GM19455 (cell line): ENCODE measurements around the gene HELZ2.

Experiments
- ATAC-seq: cut with Tn5 transposase; IDR thresholded peaks from one replicate; pipeline ENCODE4 v1.9.1; 2021; ENCODE audit not compliant: unreplicated experiment

Gene HELZ2

DNA sequence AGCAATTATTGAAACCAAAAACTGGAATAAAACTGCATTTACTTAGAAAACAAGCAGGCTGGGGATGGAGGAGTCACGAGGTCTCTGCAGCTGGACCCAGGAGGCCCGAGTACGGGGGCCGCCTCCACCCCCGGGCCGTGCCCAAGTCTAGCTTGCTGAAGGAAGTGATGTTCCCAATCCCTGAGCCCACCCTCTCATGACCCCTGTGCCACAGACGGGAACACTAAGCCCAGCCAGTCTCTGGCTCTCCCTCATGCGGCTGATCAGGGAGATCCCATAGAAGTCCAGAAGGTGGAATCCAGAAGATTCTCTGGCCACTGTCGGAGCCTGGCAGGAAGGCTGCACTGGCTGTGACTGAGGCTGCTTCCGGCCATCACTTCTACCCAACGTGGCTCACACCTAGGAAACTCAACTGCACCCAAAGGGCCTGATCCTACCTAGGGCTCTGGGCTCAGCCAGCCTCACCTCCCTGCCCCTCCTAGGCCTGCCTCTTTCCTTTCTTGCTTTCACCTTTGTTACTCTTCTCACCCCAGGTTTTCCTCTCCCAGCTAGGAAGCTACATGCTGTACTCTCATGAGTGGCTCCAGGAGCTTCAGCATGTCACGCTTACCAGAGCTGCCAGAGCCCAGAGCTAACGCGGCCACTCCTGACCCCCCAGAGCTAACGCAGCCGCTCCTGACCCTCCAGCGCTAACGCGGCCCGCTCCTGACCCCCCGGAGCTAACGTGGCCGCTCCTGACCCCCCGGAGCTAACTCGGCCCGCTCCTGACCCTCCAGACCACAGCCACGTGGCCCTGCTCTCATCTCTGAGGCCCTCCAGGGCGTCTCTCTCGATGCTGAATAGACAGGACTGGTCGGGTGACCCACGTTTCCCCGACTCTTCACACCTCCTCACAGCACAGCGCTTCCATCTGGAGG is 24.7 kb upstream of the HELZ2 start:
- ATAC-seq = no peak

GRCh38 chr20:63597651-63598478 is 23.8 kb upstream of the HELZ2 start:
- ATAC-seq = no peak

DNA sequence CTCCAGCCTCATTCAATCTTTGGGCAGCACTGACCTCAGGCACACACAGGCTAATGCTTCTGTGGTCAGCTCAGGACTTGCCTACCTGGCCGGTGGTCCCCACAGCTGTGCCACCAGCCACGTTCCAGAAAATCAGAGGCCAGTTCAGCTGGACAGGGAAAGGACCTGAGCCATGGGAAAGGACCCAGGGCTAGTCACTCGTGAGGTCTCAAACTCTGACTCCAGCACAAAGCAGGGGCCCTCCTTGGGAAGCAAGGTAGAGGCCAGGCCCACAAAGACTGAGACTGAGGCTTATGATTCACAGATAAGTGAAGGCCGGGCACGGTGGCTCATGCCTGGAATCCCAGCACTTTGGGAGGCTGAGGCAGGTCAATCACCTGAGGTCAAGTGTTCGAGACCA is 22.4 kb upstream of the HELZ2 start:
- no peak for ATAC-seq

DNA sequence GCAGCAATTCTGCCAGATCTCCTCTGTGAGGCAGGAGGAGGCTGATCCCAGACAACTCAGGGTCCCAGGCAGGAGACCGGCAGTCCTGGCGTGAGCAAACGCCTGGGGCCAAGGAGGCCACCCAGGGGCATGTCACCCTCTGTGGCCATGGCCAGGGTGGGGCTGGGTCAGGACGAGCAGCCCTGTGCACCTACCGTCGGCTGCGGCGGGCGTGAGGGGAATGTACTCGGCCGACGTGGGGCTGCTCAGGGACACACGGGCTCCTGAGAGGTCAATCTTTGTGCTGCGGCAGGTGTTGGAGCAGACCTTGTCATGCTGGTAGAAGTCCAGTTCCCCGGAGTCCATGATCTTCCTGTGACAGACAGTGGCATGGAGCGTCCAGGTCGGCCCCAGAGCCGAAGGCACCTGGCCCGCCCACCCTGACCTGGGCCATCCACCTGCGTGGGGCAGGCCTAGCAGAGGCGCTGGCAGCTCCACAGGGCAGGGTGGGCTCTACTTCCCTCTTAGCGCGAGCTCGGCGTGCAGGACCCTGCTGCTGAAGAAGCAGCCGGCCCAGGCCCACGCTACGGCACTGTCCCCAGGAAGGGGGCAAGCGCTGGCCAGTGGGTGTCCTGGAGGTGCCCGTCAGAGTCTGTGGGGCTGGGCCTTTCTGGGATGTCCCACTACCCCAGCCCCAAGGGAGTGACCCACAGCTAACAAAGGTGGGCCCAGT is 21.5 kb upstream of the HELZ2 start:
- ATAC-seq = no peak

DNA sequence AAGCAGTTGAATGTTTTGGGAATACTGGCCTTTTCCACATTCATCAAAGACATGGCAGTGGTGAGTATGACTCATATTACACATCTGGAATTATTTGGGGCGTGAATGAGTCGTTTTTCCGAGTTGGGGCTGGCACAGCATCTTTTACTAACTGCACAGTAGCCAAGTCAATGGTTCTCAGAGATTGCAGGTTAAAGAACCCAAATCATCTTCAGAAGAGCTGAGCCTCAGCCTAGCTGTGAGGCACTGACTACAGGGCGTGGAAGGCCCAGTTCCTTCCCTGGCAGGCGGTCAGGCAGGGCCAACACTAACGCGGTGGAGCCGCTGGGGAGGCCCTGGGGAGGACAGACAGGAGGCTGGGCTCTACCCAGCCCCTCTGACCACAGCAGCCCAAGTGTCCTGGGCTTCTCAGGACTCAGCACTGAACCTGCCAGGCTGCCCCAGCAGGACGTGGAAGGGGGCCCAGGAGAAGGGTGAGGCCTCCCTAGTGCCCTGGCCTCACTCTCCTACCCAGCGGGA is 20.1 kb upstream of the HELZ2 start:
- no peak for ATAC-seq

DNA sequence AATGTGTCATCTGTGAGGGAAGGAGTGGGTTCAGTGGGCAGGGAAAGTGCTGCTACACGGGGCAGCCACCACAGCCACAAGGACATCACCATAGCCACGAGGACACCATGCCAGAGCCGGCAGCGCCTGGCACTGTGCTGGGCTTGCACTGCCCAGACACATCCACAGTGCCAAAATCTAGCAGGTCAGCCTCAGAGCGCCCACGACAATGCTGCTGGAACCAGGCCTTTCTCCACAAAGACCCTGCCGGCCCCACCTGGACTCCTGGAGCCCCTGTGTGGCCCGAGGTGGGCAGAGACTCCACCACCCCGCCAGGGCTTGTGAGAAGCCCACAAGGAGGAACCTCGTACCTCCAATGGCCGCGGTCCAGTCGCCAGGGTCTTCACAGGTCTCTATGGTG is 18.6 kb upstream of the HELZ2 start:
- no peak for ATAC-seq

DNA sequence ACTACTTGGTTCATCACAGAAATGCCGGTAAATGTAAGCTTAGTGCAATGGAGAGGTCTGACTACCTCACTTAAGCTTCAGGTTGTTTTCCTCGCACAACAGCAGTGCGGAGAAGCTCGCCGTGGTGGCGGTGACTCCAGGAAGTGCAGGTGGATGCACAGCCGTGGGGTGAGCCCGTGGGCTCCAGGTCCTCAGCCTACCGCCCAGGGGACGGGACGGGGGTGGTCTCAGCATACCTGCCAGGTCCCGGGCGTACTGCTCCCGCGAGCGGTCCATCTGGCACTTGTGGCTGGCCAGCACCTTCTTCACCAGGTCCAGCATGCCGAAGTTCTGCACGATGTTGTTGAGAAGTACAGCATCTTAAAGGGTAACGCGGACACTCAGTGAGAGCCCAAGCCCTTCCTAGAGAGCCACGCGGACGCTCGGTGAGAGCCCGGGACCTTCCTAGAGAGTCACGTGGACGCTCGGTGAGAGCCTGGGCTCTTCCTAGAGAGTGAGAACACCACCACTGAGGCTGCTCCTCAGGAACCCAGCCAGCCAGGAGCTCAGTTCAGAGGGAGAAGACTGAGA is 17.8 kb upstream of the HELZ2 start:
- no peak for ATAC-seq

- ATAC-seq = no peak
These were observed 17.1 kb upstream of the HELZ2 start for GRCh38 chr20:63591147-63591533.

- ATAC-seq = no peak
These were observed 16.4 kb upstream of the HELZ2 start for GRCh38 chr20:63590218-63591146.

- no peak for ATAC-seq
These were observed 15.5 kb upstream of the HELZ2 start for GRCh38 chr20:63589261-63590217.

GRCh38 chr20:63588641-63589041 is 14.6 kb upstream of the HELZ2 start:
- no peak for ATAC-seq

GRCh38 chr20:63587776-63588591 is 13.9 kb upstream of the HELZ2 start:
- ATAC-seq = no peak

- no peak for ATAC-seq
These were observed 13.2 kb upstream of the HELZ2 start for GRCh38 chr20:63587256-63587655.

DNA sequence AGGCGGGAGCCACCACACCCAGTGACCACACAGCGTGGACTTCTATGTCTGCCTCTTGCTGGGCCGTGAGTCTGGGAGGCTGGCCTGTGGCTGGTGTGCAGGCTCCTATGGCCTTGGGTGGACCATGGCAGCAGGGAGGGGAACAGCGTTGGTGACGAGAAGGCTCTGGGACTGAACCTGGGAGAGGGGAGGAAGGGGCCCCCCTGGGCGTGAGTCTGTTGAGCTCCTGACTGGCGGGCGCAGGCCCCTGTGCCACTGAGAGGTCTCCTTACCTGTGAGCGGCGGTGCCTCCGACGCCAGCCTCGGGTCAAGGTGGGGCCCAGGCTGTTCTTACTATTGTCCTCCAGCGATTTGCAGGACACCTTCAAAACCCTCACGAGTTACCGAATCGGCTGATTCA is 12.8 kb upstream of the HELZ2 start:
- ATAC-seq = no peak

DNA sequence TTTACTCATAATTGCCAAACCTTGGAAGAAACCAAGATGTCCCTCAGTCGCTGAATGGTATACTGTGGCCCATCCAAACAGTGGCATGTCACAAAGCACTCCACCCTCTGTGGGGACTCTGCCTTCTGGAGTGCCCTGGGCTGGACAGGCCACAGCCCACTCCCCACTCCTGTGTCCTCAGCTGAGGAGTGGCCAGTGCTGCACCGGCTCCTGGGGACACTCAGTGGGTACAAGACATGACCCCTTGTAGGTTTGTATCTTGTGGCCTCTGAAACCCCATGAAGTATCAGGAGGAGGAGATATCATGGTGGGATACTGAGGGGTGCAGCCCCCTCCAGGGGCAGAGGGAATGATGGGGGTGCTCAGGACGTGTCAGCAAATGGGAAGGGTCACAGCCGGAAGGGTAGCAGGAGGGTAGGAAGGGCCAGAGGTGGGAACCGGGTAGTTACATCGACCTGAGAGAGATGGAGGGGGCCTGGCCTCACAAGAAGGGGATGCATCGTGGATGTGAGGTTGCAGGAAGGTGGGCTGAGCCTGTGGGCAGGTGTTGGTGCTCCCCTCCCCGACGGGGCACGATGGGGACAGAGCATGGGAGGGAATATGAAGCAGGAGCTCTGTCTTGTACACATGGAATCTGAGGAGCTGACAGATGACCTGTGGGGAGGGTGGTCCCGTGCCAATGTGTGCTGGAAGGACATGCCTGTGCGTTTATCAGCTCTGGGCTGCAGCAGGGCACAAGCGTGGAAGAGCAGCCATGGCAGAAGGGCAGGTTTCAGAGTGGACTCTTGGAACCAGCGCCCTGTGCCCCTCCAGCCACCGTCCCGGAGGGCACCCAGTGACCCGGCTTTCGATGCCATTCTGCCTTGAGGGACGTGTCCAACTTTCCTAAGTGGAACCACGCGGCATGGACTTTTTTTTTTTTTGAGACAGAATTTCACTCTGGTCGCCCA is 11.9 kb upstream of the HELZ2 start:
- no peak for ATAC-seq

- no peak for ATAC-seq
These were observed 8.5 kb upstream of the HELZ2 start for GRCh38 chr20:63582382-63583063.
